GM19240 (cell line): ENCODE measurements around the gene PTGIS.

ENCODE experiments used
- DNase-seq: peaks from one replicate; pipeline ENCODE4 v3.0.0; 2011; ENCODE audit warnings: low spot score; ENCODE audit not compliant: insufficient read length

PTGIS gene

DNA sequence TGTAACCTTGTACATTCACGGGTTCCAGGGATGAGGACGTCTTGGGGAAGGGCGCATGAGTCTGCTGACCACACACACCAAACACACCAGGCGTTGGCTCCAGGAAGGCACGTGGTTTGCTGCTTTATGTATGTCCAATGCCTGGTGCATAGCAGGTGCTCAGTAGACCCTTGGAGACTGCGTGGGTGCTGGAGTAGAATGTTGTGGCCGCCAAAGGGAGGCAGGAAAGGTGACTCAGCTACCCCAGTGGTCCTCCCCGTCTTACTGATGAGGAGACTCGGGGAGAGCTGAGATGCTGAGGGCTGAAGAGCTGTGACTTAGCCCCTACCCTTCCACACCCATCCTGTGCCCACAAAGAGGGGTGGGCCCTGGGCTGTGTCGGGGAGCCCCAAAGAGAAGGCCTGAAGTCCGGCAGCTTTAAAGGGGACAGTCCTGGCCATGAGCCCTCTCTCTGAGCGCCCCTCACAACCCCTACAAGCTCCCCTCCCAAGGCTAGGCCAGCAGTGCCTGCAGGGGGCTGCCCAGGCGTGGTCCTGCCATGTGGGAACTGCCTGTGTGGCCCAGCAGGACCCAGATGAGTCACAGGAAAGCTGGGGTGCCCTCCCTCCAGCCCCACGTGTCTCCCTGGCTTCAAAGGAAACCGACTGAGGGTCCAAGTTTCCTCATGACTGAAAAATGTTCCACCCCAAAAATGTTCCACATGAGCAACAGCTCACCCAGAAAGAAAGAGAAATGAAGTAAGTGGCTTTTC is 28.0 kb upstream of the PTGIS start:
- DNase-seq = no peak

GRCh38 chr20:49595346-49595745 is 27.4 kb upstream of the PTGIS start:
- no peak for DNase-seq

GRCh38 chr20:49594931-49595315 is 27.0 kb upstream of the PTGIS start:
- no peak for DNase-seq

DNA sequence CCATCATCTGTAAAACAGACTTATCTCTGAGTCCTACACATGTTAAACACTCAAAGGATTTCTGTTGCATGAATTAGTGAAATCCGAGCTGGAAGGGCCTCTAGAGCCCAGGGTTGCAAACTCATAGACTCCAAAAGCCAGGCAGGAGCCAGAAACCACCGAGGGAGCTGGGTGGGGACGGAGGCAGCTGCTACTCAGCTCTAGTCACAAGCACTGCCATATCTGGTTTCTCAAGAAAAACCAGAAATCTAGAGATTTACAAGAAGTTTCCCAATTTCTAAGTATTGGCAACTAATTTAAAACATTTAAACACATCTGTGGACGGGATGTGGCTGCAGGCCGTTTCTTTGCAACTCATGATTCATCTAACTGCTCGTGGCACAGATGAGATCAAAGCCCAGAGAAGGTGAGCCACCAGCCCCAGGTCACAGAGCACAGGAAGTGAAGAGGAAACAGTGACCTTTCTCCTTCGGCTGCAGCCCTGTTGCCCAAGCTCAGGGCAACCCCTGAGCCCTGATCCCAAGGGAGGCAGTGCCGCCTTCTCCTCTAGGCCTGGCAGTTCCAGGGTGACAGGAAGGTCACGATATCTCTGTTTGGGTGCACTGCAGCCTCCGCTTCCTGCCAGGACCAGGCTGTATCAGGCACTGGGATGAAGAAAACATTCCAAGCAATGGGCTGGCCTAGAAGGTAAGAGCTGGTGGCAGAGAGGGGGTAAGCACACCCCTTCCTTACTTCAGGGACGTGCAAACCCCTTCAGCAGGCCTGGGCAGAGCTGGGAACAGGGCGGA is 26.4 kb upstream of the PTGIS start:
- no peak for DNase-seq

GRCh38 chr20:49593466-49594142 is 25.7 kb upstream of the PTGIS start:
- DNase-seq = no peak

GRCh38 chr20:49592120-49592519 is 24.2 kb upstream of the PTGIS start:
- DNase-seq = no peak

DNA sequence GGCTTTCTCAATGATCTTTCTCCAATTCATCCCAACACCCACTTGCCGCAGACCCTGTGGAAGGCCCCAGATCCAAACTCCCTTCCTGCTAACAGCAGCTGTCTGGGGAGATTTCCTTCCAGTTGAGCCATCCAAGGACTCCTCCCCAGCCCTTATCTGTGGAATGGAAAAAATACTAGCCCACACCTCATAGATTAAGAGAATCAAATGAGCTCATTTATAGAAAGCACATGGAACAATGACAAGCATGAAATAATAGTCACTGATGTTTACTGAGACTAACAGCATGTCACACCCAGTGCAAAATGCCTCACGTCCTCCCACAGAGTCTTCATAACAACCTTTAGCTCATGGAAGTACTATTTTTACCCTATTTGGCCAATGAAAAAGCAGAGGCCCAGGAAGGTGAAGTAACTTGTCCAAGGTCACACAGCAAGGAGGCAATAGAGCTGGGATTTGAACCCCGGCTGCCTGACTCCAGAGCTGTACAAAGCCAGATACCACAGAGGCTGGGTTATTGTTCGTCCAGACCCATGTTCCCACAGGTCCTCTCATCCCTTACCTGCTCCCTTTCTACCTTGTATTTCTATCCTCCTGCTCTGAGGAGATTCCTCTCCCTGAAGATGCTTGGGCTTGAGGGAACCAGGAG is 23.4 kb upstream of the PTGIS start:
- DNase-seq = no peak

DNA sequence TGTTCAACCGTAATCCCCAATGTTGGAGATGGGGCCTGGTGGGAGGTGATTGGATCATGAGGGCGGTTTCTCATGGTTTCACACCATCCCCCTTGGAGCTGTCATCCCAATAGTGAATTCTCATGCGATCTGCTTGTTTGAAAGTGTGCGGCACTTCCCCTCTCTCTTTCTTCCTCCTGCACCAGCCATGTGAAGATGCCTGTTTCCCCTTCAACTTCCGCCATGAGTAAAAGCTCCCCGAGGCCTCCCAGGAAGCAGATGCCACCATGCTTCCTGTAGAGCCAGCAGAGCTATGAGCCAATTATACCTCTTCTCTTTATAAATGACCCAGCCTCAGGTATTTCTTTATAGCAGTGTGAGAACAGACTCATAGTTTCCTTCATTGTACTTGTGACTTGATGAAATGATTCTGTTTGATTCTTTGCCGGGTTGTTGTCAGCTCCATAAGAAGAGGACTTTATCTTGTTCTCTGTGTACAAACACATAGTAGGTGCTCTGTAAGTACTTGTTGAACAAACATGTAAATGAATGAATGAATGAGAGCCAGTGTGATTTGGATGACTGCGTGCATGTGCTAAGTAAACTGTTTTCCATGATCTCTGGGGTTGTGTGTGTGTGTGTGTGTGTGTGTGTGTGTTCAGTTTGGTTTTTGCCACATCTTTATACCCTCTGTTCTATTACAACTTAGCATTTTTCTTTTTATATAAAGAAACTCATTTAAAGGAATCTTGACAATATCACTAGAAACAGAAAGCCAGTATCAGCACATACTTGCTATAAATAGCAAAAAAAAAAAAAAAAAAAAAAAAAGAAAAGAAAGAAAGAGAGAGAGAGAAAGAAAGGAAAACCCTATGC is 22.5 kb upstream of the PTGIS start:
- no peak for DNase-seq

- DNase-seq = no peak
These were observed 21.8 kb upstream of the PTGIS start for GRCh38 chr20:49589747-49590146.

DNA sequence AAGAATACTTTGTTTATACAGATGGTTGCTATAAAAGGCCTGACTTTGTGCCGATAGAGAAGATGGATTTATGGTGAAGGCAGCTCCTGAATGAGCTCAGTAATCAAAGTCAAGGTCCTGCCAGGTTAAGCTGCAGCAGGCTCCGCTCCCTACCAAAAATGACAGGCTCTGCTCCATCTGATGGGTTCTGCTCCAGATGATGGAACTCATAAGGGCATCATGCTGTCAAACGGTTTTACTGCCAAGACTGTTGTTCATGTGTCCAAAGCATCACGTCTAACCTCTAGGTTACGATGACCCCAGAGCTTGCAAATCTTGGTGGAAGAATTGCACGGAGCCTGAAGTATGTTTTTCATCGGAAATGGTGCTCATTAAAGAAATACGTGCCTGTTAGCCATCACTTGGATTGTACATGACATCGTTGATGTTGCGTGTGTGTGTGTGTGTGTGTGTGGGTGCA is 19.2 kb upstream of the PTGIS start:
- DNase-seq = no peak

DNA sequence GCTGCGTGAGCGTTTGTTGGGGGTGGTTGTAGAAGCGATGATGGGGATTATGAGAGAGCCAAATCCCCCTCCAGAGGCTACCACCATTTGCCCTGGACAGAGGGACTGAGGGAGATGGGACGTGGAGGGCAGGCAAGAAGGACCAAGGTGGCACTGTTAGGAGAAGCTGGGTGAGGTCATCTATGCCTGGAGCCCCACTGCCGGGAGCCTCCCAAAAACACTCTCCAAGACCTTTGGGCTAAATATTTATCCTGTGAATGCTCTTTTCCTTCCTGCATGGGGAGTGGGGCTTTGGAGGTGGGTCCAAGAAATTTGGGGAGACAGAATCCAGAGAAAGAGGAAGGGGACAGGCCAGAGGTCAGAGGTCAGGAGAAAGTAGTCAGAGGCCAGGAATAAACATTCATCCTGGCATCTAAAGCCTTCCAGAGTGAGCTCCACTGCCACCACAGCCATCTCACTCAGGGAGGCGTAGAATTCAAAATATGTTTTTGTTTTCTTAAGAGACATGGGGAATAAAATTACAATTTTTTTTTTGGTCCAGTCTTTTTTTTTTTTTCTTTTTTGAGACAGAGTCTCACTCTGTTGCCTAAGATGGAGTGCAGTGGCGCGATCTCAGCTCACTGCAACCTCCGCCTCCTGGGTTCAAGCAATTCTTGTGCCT is 17.8 kb upstream of the PTGIS start:
- DNase-seq = no peak

- no peak for DNase-seq
These were observed 16.8 kb upstream of the PTGIS start for GRCh38 chr20:49584418-49585382.

DNA sequence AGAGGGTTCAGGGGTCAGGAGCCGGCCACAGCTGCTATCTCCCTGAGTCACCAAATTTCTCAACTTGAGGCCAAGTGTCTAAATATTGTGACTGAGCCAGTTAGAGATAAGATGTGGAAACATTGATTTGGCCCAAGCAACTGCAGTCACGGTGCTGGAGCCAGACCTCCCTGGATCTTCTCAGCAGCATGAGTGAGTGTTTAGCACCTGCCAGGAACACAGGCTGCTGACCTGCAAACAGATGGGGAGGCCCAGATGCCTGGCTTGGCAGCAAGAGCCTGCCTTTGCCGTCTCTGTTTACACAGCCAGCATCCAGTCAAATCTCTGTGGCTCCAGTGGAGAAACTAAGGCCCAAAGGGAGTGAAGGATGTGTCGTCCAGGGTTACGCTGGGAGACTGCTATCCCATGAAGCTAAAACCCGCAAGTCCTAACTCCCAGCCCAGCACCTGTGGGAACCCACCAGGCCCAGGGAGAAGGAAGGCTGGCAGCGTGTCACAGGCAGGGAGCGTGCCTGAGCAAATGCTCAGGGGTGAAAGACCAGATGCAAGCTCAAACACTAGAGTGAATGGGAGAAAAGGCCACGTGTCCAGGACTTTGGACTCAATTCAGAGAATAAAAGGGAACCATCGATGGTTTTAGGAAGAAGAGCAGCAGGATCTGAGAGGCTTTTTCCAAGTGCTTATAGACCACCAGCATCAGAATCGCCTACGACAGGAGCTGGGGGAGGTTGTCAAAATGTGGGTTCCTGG is 15.9 kb upstream of the PTGIS start:
- no peak for DNase-seq

DNA sequence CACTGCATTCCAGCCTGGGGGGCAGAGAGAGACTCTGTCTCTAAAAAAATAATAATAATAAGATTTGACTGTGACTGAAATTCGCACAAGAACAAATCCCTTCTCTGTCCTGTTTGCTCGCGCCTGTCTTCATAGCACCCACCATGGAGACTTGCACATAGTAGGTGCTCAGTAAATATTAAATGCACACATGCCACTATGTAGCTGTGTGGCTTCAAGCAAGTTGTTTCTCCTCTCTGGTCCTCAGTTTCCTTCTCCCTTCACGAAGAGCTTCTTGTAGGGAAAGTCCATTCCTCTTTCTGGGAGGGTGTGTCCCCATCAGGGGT is 15.4 kb upstream of the PTGIS start:
- DNase-seq = no peak

- no peak for DNase-seq
These were observed 14.7 kb upstream of the PTGIS start for GRCh38 chr20:49582413-49583334.

- DNase-seq = no peak
These were observed 13.5 kb upstream of the PTGIS start for GRCh38 chr20:49581482-49581881.

GRCh38 chr20:49580813-49581174 is 12.9 kb upstream of the PTGIS start:
- DNase-seq = no peak
